ENCODE measurements around the gene RACK1. TPM values are rescaled to one million over a fixed set of nuclear protein-coding genes. Genes with fewer than 3 reads are reported as not detected.

The RACK1 gene
- total and polyA plus RNA-seq, 2 of the 4 experiments (the other 2 are of a cell fraction): 4,263 to 9,350 TPM

DNA sequence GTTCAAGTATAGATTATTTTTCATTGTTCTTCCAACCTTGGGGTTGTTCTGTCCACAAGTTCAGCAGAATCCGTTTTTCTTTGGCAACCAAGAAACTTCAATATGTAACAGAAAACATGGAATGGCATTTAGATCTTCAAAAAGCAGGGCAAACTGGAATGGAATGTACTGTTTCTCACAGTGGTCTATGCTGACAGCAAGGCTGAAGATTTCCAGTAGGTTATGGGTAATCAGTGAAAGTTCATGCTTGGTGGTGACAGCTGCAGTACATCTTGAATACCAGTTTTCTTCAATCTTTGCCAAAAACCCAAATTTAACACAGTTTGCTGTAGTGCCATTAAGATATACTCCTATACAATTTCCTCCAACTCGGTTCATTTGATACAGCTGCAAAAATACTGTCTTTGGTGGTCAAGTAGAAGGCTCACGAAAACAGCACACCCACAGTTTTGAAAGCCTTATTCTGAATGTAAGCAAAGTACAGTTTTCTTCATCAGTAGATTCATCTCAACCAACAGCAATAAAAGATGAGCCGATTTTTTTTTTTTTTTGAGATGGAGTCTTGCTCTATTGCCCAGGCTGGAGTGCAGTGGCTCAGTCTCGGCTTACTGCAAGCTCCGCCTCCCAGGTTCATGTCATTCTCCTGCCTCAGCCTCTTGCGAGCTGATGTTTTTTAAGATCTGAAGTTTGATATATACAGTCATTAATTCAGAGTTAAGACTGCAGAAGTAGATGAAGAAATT, 12.3 kb upstream of the RACK1 start (continued):
- TF ChIP-seq, protein P1, sequence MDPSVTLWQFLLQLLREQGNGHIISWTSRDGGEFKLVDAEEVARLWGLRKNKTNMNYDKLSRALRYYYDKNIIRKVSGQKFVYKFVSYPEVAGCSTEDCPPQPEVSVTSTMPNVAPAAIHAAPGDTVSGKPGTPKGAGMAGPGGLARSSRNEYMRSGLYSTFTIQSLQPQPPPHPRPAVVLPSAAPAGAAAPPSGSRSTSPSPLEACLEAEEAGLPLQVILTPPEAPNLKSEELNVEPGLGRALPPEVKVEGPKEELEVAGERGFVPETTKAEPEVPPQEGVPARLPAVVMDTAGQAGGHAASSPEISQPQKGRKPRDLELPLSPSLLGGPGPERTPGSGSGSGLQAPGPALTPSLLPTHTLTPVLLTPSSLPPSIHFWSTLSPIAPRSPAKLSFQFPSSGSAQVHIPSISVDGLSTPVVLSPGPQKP (IDR thresholded peaks at IDR 0.05; ENCODE audit: borderline replicate concordance, low read depth, low read length): no peak
- TF ChIP-seq RAD21 (IDR thresholded peaks at IDR 0.05; ENCODE audit: low read length): no peak

DNA sequence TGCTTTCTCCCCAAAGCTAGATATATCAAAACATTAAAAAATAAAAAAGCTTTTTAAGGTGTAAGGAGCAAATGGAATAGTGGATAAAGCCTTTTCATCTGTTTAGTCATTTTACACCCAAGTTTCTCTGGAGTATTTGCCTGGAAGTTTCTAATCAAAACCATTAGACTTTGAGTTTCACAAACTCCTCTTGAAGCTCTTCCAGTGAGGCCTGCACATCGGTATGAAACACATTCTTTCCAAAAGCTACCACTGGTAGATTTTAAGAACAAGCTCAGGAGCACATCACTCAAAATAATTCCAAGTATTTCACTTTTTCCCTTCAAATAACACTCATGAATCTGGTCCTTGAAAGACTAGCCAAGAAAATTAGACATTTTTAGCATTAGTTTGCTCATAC, 11.6 kb upstream of the RACK1 start:
- dilution Hi-C loops (cut with HindIII; ENCODE audit: low sequenced_read_pairs, unreplicated experiment): no loop called here
- in situ Hi-C loops (cut with MboI; ENCODE audit: low sequenced_read_pairs): loop anchor here (5.0 to 10.0 kb wide), 2 partner anchors 68 to 450 kb away; partner anchors contain the start of gene MGAT1
- Histone ChIP-seq H3K18ac (ENCODE audit: low read depth, low read length) (no peak overlapping the region), H3K36me3 (ENCODE audit: control insufficient read depth, insufficient read depth, low read length) (peaks cover 19% of the 10 kb centered on the region), H3K4ac (ENCODE audit: low read depth, low read length) (no peak overlapping the region), H2BK15ac (ENCODE audit: low read depth, low read length) (no peak overlapping the region), H3K27ac (ENCODE audit: insufficient read depth, low read length) (no peak overlapping the region), H2AFZ (replicated peaks; ENCODE audit: low read length, poor library complexity) (no peak overlapping the region), H2AK9ac (replicated peaks; ENCODE audit: low read depth, low read length, poor library complexity) (no peak overlapping the region), H4K8ac (ENCODE audit: low read depth in 2 of 2, low read length in 2 of 2) (no peak overlapping the region), H2BK20ac (ENCODE audit: low read depth, low read length) (no peak overlapping the region), H4K20me1 (ENCODE audit: insufficient read depth, low read length) (peaks cover 74% of the 10 kb centered on the region), H2BK5ac (ENCODE audit: low read depth, low read length, poor library complexity, severe bottlenecking) (no peak overlapping the region), H4K5ac (ENCODE audit: low read depth, low read length) (no peak overlapping the region), H3K79me1 (ENCODE audit: low read depth in 1 of 2, low read length in 2 of 2) (peaks cover 7 to 61% of the 10 kb centered on the region in 2 experiments), H3K4me2 (ENCODE audit: low read depth, low read length) (no peak overlapping the region), H4K91ac (ENCODE audit: insufficient read depth, low read depth, low read length) (no peak overlapping the region), H3K27me3 (ENCODE audit: control insufficient read depth, insufficient read depth, low read length) (no peaks in the 10 kb centered on the region), H3K4me1 (ENCODE audit: control insufficient read depth, insufficient read depth, low read length) (peaks cover 5% of the 10 kb centered on the region), H3K14ac (replicated peaks; ENCODE audit: low read depth, low read length) (no peak overlapping the region), H2AK5ac (ENCODE audit: low read depth, low read length) (no peak overlapping the region), H2BK120ac (ENCODE audit: low read depth, low read length) (no peak overlapping the region), H3K9ac (ENCODE audit: low read depth, low read length) (no peak overlapping the region), H3K56ac (ENCODE audit: extremely low read depth, insufficient read depth, low read length) (no peak overlapping the region), H3K23ac (ENCODE audit: low read depth, low read length) (no peak overlapping the region), H3K4me3 (ENCODE audit: insufficient read depth, low read depth, low read length) (no peak overlapping the region), H3K9me1 (ENCODE audit: insufficient read depth, low read length) (peaks cover 8% of the 10 kb centered on the region), H3K9me3 (ENCODE audit: control insufficient read depth, insufficient read depth, low read length) (no peaks in the 10 kb centered on the region)
- ChIA-PET POLR2A (ENCODE audit: unreplicated experiment) (interaction anchor here (0.6 kb wide), 1 partner anchor 29 kb away, joined by 3 read pairs; no protein-coding TSS in a partner anchor), CTCF (no interaction called here)
- BruUV-seq (replicated peaks): no TSS peak
- no CpG with 5 or more reads among the region's 1 CpG for WGBS, 2 experiments (ENCODE audit: extremely low coverage in 2 of 2, insufficient read length in 1 of 2)
- no peak for ATAC-seq (ENCODE audit: low read depth)
- no peak for DNase-seq
- intact Hi-C loops (cut with micrococcal nuclease): no loop called here
- TF ChIP-seq SMC3 (IDR thresholded peaks at IDR 0.05; ENCODE audit: low read depth, low read length): no peak
- TF ChIP-seq POLR2A (IDR thresholded peaks at IDR 0.05; ENCODE audit: low read depth, low read length): no peak
- no peak for TF ChIP-seq MXI1 (IDR thresholded peaks at IDR 0.05; ENCODE audit: borderline replicate concordance, low read depth, low read length)
- TF ChIP-seq MAFK (IDR thresholded peaks at IDR 0.05; ENCODE audit: low read depth, low read length): no peak
- no peak for TF ChIP-seq BHLHE40 (IDR thresholded peaks at IDR 0.05; ENCODE audit: low read depth, low read length)
- TF ChIP-seq CEBPB (IDR thresholded peaks at IDR 0.05; ENCODE audit: low read depth, low read length): no peak
- TF ChIP-seq, protein P1 (IDR thresholded peaks at IDR 0.05; ENCODE audit: borderline replicate concordance, low read depth, low read length): no peak
- TF ChIP-seq, protein P2, sequence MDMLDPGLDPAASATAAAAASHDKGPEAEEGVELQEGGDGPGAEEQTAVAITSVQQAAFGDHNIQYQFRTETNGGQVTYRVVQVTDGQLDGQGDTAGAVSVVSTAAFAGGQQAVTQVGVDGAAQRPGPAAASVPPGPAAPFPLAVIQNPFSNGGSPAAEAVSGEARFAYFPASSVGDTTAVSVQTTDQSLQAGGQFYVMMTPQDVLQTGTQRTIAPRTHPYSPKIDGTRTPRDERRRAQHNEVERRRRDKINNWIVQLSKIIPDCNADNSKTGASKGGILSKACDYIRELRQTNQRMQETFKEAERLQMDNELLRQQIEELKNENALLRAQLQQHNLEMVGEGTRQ (IDR thresholded peaks at IDR 0.05; ENCODE audit: low read depth, low read length): no peak
- no peak for TF ChIP-seq RAD21 (IDR thresholded peaks at IDR 0.05; ENCODE audit: low read length)
- no peak for TF ChIP-seq MAZ (IDR thresholded peaks at IDR 0.05; ENCODE audit: borderline replicate concordance, low read depth, low read length)
